NCI-H510A (cell line): Measurements from ENCODE around the gene TENM4.

Source experiments
- DNase-seq: peaks from one replicate; lab custom pipeline; 2025; lab: John Stamatoyannopoulos, UW

The TENM4 gene

DNA sequence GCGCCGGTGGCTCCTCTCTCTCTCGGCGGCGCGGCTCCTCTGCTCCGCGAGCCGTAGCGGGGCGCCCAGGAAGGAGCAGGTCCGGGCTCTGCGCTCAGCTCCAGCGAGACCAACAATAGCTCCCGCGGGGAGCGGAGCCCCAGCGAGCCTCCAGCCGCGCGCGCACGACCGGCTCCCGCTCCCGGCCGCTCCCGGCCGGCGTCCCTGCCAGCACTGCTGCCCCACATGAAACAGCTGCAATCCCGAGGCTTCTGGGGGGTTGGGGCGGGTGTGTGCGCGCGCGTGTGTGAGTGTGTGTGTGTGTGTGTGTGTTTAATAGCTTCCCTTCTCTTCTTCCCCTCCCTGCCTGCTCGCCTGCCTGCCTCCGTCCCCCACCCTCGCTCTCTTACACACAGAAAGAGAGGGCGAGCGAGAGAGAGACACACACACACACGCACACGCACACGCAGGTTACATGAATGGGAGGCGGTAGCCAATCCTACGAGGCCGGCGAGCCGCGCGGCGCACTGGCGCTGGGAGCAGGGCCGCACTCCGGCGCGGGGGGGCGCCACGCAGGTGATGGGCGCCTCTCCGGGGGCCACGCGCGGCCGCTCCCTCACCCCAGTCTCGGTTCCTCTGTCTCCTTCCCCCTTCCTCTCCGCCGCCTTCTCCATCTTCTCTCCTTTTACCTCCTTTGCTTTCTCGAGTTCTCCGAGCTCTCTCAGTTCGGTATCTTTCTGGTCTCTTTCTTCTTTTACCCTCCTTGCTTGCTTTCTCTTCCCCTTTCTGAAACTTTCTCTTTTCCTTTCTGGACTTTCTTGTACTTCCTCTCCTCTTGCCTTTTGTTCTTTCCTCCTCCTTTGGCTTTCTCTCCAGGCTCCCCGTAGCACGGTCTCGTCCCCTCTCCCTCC, at the start of gene TENM4:
TSS of gene TENM4 (minus strand) at position 460 of the 890 bp plus-strand sequence. CDS start 371,086 bp downstream, outside the sequence.
- DNase-seq = peak; percentile 54

- no peak for DNase-seq
These were observed 47.5 kb upstream of the TENM4 start for GRCh38 chr11:79488286-79488685.

DNA sequence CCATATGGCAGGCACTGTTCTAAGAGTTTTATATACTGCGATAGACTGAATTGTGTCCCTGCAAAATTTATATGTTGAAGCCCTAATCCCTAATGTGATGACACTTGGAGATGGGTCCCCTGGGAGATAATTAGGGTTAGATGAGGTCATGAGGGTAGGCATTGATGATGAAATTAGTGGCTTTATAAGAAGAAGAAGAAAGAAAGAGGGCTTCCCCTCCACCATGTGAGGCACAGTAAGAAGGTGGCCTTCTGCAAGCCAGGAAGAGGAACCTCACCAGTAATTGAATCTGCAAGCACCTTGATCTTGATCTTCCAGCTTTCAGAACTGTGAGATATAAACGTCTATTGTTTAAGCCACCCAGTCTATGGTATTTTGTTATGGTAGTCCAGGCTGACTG, 46.6 kb upstream of the TENM4 start:
- no peak for DNase-seq

- no peak for DNase-seq
These were observed 45.6 kb upstream of the TENM4 start for GRCh38 chr11:79486242-79486984.

GRCh38 chr11:79485694-79486093, 44.9 kb upstream of the TENM4 start:
- DNase-seq = no peak

DNA sequence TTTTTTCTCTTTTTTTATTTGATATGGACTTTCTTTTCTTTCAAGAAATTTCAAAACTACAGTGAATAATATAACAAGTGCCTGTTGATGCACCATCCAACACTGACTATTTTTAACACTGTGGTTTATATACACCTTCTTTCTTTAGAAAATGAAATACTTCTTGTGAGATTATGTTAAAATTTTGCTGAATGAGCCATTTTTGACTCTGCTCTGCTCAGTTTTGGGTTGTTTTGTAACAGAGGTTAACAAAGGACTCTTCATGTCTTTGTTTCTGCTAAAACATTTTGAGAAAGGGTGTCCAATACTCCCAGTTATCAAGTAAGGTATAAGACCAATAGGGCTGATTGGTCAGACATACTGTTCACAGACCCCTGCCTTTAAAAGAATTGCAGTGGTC, 44.0 kb upstream of the TENM4 start:
- DNase-seq = no peak

GRCh38 chr11:79482800-79483199, 42.0 kb upstream of the TENM4 start:
- DNase-seq = no peak

- DNase-seq = no peak
These were observed 41.0 kb upstream of the TENM4 start for GRCh38 chr11:79481795-79482194.

DNA sequence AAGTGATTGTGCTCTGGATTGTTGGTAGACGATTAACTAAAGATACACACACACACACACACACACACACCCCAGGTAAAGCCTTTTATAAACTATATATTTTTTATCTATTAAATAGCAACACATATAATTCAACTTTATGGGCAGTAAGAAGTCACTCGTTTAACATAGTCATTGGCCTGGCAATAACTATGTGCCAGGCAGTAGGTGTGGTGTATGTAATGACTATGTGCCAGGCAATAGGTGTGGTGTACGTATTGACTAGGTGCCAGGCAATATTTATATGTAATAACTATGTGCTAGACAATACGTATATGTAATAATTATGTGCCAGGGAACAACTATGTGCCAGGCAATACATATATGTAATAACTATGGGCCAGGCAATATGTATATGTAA, 40.0 kb upstream of the TENM4 start:
- no peak for DNase-seq

GRCh38 chr11:79472819-79473529, 32.1 kb upstream of the TENM4 start:
- DNase-seq = no peak

- DNase-seq = no peak
These were observed 30.4 kb upstream of the TENM4 start for GRCh38 chr11:79471071-79471844.

DNA sequence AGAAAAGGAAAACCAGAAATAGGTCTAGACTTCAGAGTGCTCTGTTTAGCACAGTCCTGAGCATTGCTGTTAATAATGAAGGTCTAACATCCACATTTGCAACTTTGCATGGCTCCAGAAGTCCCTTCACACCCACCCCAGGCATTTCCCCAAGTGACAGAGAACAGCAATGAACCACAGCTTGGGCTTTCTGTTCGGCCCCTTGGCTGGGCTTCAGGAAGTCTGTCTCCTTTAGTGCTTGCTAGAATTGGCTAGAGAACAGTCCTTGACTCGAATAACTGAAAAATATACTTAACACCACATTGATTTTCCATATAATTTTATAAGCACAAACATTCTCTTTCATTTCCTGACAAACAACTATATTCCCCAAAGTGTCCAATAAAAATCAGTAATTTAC, 29.3 kb upstream of the TENM4 start:
- DNase-seq = no peak

- no peak for DNase-seq
These were observed 26.9 kb upstream of the TENM4 start for GRCh38 chr11:79467761-79468160.

DNA sequence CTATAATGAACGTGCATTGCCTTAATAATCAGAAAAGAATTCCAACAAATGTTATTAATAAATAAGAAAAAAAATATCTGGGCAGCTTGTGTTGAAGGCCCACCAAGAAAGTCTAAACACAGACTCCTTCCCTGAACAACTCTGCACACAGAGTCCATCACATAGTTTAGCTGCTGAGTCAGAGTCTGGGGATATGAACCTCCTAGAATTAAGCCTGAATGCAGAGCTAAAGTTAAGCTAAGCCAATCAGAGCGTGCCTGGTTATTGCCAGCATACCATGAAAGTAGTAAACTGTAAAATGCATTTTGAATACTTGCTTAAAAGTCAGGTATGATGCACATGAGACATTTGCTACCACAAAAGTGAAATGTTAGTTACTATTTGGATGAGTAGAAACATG, 25.6 kb upstream of the TENM4 start:
- DNase-seq = no peak

GRCh38 chr11:79465160-79465559, 24.3 kb upstream of the TENM4 start:
- no peak for DNase-seq

GRCh38 chr11:79461666-79462645, 21.1 kb upstream of the TENM4 start:
- no peak for DNase-seq

DNA sequence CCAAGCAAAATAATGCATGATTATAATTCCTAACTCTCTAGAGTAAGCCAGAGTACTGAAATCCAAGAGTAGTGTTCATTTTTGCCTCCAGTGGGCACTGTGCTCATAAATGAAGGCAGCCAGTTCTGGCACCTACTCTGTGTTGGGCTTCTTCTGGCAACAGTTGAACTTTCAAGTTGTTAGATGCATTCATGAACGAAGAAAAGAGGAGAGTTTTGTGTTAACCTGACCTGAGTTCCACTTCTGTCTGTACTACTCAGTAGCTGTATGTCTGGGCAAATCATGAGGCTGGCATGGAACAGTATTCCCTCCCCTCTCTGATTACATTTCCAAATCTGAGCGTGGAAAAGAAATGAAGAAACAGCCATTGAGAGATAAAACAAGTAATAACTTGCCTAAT, 20.3 kb upstream of the TENM4 start:
- DNase-seq = no peak

GRCh38 chr11:79458709-79459108, 17.9 kb upstream of the TENM4 start:
- no peak for DNase-seq

GRCh38 chr11:79456501-79456900, 15.7 kb upstream of the TENM4 start:
- no peak for DNase-seq

GRCh38 chr11:79453617-79454016, 12.8 kb upstream of the TENM4 start:
- no peak for DNase-seq

- DNase-seq = no peak
These were observed 8.2 kb upstream of the TENM4 start for GRCh38 chr11:79449040-79449439.
